OCI-LY7 (cell line): ENCODE results near the gene FBXO5. TPM values are rescaled to one million over a fixed set of nuclear protein-coding genes. Genes with fewer than 3 reads are reported as not detected.

ENCODE experiments used
- BruUV-seq: library from RNA; stranded (reverse); fragments of 400-500 nt; replicated peaks from 2 replicates; lab custom pipeline; 2021; lab: Mats Ljungman, UMichigan
- CTCF ChIA-PET: fragments of 300-600 bp; sonication (Branson Sonifier 250); formaldehyde crosslinking; loops from one replicate; lab custom pipeline; 2022; ENCODE audit warnings: antibody characterized with exemption; ENCODE audit not compliant: unreplicated experiment; lab: Charles Lee
- POLR2A ChIA-PET: fragments of 300-600 bp; sonication (Branson Sonifier 250); formaldehyde crosslinking; loops from one replicate; lab custom pipeline; 2022; ENCODE audit warnings: antibody characterized with exemption; lab: Charles Lee
- DNase-seq: peaks from one replicate; pipeline ENCODE4 v3.0.0-alpha.2; 2015; ENCODE audit warnings: low spot score
- H2AFZ ChIP-seq: fragments of 200-600 bp; sonication (generic), shearing (Covaris generic); 2 replicates; pipeline ENCODE4 v1.6.1; 2014; ENCODE audit warnings: mild to moderate bottlenecking, antibody characterized with exemption, low read length, moderate library complexity
- H3K27ac ChIP-seq: fragments of 200-600 bp; sonication (generic); 2 replicates; pipeline ENCODE4 v1.5.1; 2014; ENCODE audit warnings: mixed run types, low read depth, mild to moderate bottlenecking, moderate library complexity, low read length, inconsistent platforms; ENCODE audit not compliant: poor library complexity, severe bottlenecking
- H3K36me3 ChIP-seq: fragments of 200-600 bp; sonication (generic); 2 replicates; pipeline ENCODE4 v1.6.1; 2014; ENCODE audit warnings: mild to moderate bottlenecking, antibody characterized with exemption, low read length, moderate library complexity, mixed read lengths; ENCODE audit not compliant: insufficient read depth
- H3K4me1 ChIP-seq: fragments of 200-600 bp; sonication (generic); 2 replicates; pipeline ENCODE4 v1.5.1; 2014; ENCODE audit warnings: mild to moderate bottlenecking, low read length; ENCODE audit not compliant: insufficient read depth, poor library complexity, severe bottlenecking
- H3K4me2 ChIP-seq: fragments of 200-600 bp; sonication (generic); 2 replicates; pipeline ENCODE4 v1.6.1; 2014; ENCODE audit warnings: mild to moderate bottlenecking, low read length
- H3K4me3 ChIP-seq: fragments of 200-600 bp; sonication (generic); 2 replicates; pipeline ENCODE4 v1.5.1; 2014; ENCODE audit warnings: mild to moderate bottlenecking, low read depth, low read length; ENCODE audit not compliant: poor library complexity, severe bottlenecking
- H3K79me2 ChIP-seq: fragments of 200-600 bp; sonication (generic); 2 replicates; pipeline ENCODE4 v1.6.1; 2016; ENCODE audit warnings: low read depth, mild to moderate bottlenecking, low read length, moderate library complexity, mixed read lengths; ENCODE audit not compliant: insufficient read depth
- H3K9me2 ChIP-seq: fragments of 200-600 bp; sonication (generic); 2 replicates; pipeline ENCODE4 v1.6.1; 2016; ENCODE audit warnings: mild to moderate bottlenecking, low read length, mixed read lengths; ENCODE audit not compliant: insufficient read depth
- H3K9me3 ChIP-seq: fragments of 200-600 bp; sonication (generic); 2 replicates; pipeline ENCODE4 v1.6.1; 2014; ENCODE audit warnings: mild to moderate bottlenecking, mixed run types, low read length, mixed read lengths
- H4K20me1 ChIP-seq: fragments of 200-600 bp; sonication (generic); 2 replicates; pipeline ENCODE4 v1.6.1; 2014; ENCODE audit warnings: mild to moderate bottlenecking, antibody characterized with exemption, low read length, moderate library complexity, mixed read lengths; ENCODE audit not compliant: insufficient read depth
- EZH2phosphoT487 ChIP-seq: fragments of 200-600 bp; sonication (generic); IDR thresholded peaks from 2 replicates; pipeline ENCODE4 v1.6.1; 2018; ENCODE audit warnings: low read depth, borderline replicate concordance, mild to moderate bottlenecking, mixed run types, antibody characterized with exemption, low read length, moderate library complexity, mixed read lengths
- intact Hi-C: fragments of 100-400 bp; cut with micrococcal nuclease; formaldehyde crosslinking; loops from one replicate; pipeline ENCODE4 v1.10.0; 2022; ENCODE audit not compliant: unreplicated experiment
- total RNA-seq, 2 experiments: library from RNA; depleted of rRNA in 1 of 2; stranded (reverse); fragments of >200 nt in 1 of 2; shearing (Covaris generic) in 1 of 2; gene quantifications; 2 replicates each; pipeline ENCODE4 v1.2.3, GENCODE V29; 2014 to 2022
- TF ChIP-seq, protein P1 (sequence below): fragments of 200-600 bp; sonication (generic); conservative IDR thresholded peaks from 2 replicates; pipeline ENCODE4 v1.5.1; 2014; ENCODE audit warnings: mild to moderate bottlenecking, antibody characterized with exemption, low read length, moderate library complexity, mixed read lengths

Gene FBXO5
- total RNA-seq, 2 experiments from 2014 or later: 53.2 to 68.0 TPM

- Histone ChIP-seq H3K36me3 (no peaks in the 10 kb centered on the region), H3K4me2 (no peak overlapping the region), H2AFZ (no peak overlapping the region), H3K27ac (no peak overlapping the region), H3K9me3 (no peaks in the 10 kb centered on the region), H3K4me3 (no peak overlapping the region), H3K4me1 (no peaks in the 10 kb centered on the region), H4K20me1 (no peaks in the 10 kb centered on the region), H3K9me2 (no peaks in the 10 kb centered on the region), H3K79me2 (no peaks in the 10 kb centered on the region)
- TF ChIP-seq, protein P1, sequence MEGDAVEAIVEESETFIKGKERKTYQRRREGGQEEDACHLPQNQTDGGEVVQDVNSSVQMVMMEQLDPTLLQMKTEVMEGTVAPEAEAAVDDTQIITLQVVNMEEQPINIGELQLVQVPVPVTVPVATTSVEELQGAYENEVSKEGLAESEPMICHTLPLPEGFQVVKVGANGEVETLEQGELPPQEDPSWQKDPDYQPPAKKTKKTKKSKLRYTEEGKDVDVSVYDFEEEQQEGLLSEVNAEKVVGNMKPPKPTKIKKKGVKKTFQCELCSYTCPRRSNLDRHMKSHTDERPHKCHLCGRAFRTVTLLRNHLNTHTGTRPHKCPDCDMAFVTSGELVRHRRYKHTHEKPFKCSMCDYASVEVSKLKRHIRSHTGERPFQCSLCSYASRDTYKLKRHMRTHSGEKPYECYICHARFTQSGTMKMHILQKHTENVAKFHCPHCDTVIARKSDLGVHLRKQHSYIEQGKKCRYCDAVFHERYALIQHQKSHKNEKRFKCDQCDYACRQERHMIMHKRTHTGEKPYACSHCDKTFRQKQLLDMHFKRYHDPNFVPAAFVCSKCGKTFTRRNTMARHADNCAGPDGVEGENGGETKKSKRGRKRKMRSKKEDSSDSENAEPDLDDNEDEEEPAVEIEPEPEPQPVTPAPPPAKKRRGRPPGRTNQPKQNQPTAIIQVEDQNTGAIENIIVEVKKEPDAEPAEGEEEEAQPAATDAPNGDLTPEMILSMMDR: no peak
- TF ChIP-seq EZH2phosphoT487: no peak
- ChIA-PET CTCF (no interaction called here), POLR2A (interaction anchor here (0.9 kb wide), 1 partner anchor 74 kb away, joined by 3 read pairs; no protein-coding TSS in a partner anchor)
- DNase-seq: no peak
- intact Hi-C loops: no loop called here
- BruUV-seq: no TSS peak
Measured at GRCh38 chr6:153027480-153027879, 44.6 kb upstream of the FBXO5 start.

GRCh38 chr6:153024709-153025017, 41.8 kb upstream of the FBXO5 start:
- H3K4me2 ChIP-seq: no peak overlapping the region
- H3K4me3 ChIP-seq: no peak overlapping the region
- ChIA-PET POLR2A (interaction anchor here (0.7 kb wide), 1 partner anchor 705 kb away, joined by 3 read pairs; no protein-coding TSS in a partner anchor), CTCF (no interaction called here)
- intact Hi-C loops: loop anchor here (1.0 to 5.0 kb wide), 4 partner anchors 22 to 272 kb away; partner anchors contain the start of genes MTRF1L and VIP
- H3K27ac ChIP-seq: no peak overlapping the region
- no peaks in the 10 kb centered on the region for H3K9me2 ChIP-seq
- no peak for DNase-seq
- H3K79me2 ChIP-seq: no peaks in the 10 kb centered on the region
- H3K9me3 ChIP-seq: no peaks in the 10 kb centered on the region
- H2AFZ ChIP-seq: no peak overlapping the region
- H4K20me1 ChIP-seq: no peaks in the 10 kb centered on the region
- BruUV-seq: no TSS peak
- H3K4me1 ChIP-seq: no peaks in the 10 kb centered on the region
- TF ChIP-seq, protein P1: peak; percentile 11; the same call in 1 of the 2 replicates
- no peak for TF ChIP-seq EZH2phosphoT487
- no peaks in the 10 kb centered on the region for H3K36me3 ChIP-seq

- ChIA-PET CTCF (no interaction called here), POLR2A (no interaction called here)
- H3K27ac ChIP-seq: no peak overlapping the region
- intact Hi-C loops: loop anchor here (1.0 to 5.0 kb wide), 4 partner anchors 21 to 272 kb away; partner anchors contain the start of genes MTRF1L and VIP
- TF ChIP-seq, protein P1: peak; percentile 89
- TF ChIP-seq EZH2phosphoT487: no peak
- no peaks in the 10 kb centered on the region for H3K9me2 ChIP-seq
- H3K4me2 ChIP-seq: no peak overlapping the region
- no peak overlapping the region for H3K4me3 ChIP-seq
- H3K9me3 ChIP-seq: no peaks in the 10 kb centered on the region
- DNase-seq: peak; percentile 78
- H3K79me2 ChIP-seq: no peaks in the 10 kb centered on the region
- no peaks in the 10 kb centered on the region for H3K4me1 ChIP-seq
- no TSS peak for BruUV-seq
- no peaks in the 10 kb centered on the region for H3K36me3 ChIP-seq
- H2AFZ ChIP-seq: no peak overlapping the region
- H4K20me1 ChIP-seq: no peaks in the 10 kb centered on the region
Measured at GRCh38 chr6:153023977-153024708, 41.3 kb upstream of the FBXO5 start.
